ENCODE data around the gene SMLR1.

Gene SMLR1

DNA sequence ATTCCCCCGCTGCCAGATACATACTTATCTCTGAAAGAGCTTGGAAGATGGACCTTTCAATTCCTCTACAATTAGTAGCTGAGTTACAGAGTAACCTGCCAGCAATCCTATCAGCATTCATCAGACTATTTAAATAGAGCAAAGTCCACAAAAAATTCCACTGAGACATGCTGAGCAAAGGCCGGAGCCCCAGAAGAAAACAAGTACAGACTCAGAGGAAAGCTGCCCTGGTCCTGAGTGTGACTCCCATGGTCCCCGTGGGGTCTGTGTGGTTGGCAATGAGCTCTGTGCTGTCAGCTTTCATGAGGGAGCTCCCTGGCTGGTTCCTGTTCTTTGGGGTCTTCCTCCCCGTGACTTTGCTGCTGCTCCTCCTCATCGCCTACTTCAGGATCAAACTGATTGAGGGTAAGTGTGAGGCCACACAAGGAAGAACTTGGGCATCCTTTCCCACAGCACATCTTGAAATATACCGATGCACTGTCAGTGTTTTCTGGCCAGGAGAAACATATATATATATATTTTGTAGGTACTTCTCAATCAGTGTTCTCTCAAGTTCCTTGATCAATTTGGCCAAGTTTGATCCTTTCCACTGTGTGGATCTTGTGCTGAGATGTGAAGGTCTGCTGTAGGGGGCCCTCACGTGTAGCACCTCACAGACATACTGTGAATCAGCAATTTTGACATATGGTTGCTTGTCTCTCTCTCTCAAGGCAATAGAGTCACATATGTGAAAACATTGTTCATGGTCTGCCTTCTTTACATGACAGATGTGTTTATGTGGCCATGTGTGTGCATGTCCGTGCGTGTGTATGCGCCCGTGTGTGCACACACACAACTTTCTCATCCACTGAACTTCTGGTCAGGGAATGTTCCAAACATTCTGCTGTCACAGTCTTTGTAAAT is at the start of gene SMLR1:
Gene SMLR1, plus strand, starts transcription at position 160 of the 903 bp plus-strand sequence. Its CDS starts 8 bp downstream, at position 168.
- no peaks in the 10 kb centered on the region for H3K27me3 ChIP-seq (ENCODE audit: control insufficient read depth, insufficient read depth, low read length)
- no peak within 1 kb of the TSS for H3K27ac ChIP-seq (ENCODE audit: low read length)
- no peak within 1 kb of the TSS for H3K4me3 ChIP-seq (ENCODE audit: low read length)
- H3K4me1 ChIP-seq (ENCODE audit: control insufficient read depth, low read depth, low read length) = peaks cover 11% of the 10 kb centered on the region
- no peaks in the 10 kb centered on the region for H3K9me3 ChIP-seq (ENCODE audit: control insufficient read depth, low read depth, low read length)
- H3K9ac ChIP-seq (ENCODE audit: low read length) = no peak within 1 kb of the TSS
- no peaks in the 10 kb centered on the region for H3K36me3 ChIP-seq (ENCODE audit: control insufficient read depth, low read depth, low read length)

DNA sequence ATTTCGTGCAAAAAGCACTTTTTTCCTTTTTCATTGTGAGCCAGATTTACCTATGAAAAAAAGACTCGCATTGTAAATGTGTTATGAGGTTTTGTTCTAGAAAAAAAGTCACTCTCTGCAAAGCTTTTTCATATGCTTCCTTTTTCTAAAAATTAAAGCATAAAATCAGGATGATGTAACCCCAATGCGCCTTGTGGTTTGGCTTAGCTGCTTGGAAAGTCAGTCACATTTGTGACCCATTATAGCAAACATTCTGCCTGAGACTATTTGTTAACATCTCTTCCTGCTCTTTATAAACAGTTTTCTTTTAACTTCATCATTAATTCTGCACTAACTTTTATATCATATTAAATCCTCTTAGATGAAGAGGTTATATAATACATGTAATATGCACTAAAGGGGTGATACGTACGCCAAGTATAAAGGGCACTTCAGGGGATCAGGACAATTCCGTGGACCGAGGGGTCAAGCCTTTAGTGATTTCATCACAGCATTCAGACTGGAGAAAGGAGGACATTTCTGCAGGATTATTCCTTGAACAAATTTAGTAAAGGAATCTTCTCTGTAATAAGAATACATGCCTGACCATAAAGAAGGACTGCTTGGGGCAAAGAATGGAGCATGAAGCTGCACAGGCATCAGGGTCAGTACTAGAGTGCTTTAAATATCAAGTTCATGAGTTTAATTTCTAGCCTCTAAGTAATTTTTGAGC is 48.1 kb upstream of the SMLR1 start:
- H3K4me1 ChIP-seq (ENCODE audit: control insufficient read depth, low read depth, low read length) = no peaks in the 10 kb centered on the region
- no peaks in the 10 kb centered on the region for H3K36me3 ChIP-seq (ENCODE audit: control insufficient read depth, low read depth, low read length)
- H3K27ac ChIP-seq (ENCODE audit: low read length) = no peak overlapping the region
- no peak overlapping the region for H3K4me3 ChIP-seq (ENCODE audit: low read length)
- no peaks in the 10 kb centered on the region for H3K9me3 ChIP-seq (ENCODE audit: control insufficient read depth, low read depth, low read length)
- H3K27me3 ChIP-seq (ENCODE audit: control insufficient read depth, insufficient read depth, low read length) = no peaks in the 10 kb centered on the region
- no peak overlapping the region for H3K9ac ChIP-seq (ENCODE audit: low read length)

DNA sequence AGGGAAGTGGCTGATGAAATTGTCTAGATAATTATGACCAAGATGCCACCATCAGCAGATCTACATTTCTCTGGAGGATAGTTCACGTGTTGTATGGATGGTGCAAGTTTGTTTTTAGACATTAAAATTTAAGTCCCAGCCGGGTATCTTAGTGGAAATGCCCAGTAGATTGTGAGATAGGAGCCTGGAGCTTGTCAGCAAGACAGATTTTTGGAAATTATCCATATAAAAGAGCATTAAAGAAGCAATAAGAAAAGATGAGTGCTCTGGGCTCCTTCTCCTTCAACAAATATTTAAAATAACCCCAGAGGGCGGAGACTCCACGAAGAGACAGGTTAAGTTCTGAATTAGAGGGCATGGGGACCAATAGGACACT is 47.6 kb upstream of the SMLR1 start:
- Histone ChIP-seq H3K4me1 (ENCODE audit: control insufficient read depth, low read depth, low read length) (no peaks in the 10 kb centered on the region), H3K36me3 (ENCODE audit: control insufficient read depth, low read depth, low read length) (no peaks in the 10 kb centered on the region), H3K4me3 (ENCODE audit: low read length) (no peak overlapping the region), H3K27ac (ENCODE audit: low read length) (no peak overlapping the region), H3K27me3 (ENCODE audit: control insufficient read depth, insufficient read depth, low read length) (no peaks in the 10 kb centered on the region), H3K9me3 (ENCODE audit: control insufficient read depth, low read depth, low read length) (no peaks in the 10 kb centered on the region), H3K9ac (ENCODE audit: low read length) (no peak overlapping the region)

DNA sequence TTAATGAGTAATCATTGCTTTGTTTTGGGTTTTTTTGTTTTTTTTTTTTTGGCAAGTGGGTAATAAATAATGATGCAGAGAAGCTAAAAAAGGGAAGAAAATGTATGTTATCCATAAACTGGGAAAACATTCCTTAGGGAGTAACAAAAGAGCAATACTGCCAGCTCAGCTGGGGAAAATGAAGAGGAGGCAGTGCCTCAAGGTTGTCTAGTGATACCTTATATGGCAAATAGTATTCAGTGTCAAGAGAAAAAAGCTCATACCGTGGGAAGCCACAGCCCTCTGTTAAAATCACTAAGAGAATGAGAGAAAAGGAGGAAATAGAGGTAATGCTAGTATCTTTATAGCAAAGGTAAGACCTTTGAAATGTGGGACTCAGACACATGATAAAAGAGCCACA is 47.1 kb upstream of the SMLR1 start:
- H3K27ac ChIP-seq (ENCODE audit: low read length) = no peak overlapping the region

DNA sequence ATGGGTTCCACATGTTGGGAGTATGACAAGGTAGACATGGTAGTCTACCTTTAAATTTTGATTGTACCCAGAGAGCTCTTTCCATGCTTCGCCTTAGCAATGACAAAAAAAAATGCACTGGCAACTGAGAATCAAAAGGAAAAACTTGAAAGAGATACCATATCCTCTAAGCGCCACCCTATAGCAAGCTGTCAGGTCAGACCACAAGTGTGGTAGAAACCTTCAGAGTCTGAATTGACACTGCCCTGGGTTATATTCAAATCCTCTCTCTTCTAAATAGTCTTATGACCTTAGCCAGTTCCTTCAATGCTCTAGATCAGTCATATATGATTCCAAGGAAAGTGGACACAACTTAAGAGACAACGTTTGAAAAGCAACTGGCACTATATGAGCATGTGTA is 45.6 kb upstream of the SMLR1 start:
- Histone ChIP-seq H3K27ac (ENCODE audit: low read length) (no peak overlapping the region), H3K9ac (ENCODE audit: low read length) (no peak overlapping the region), H3K36me3 (ENCODE audit: control insufficient read depth, low read depth, low read length) (no peaks in the 10 kb centered on the region), H3K4me3 (ENCODE audit: low read length) (no peak overlapping the region), H3K9me3 (ENCODE audit: control insufficient read depth, low read depth, low read length) (no peaks in the 10 kb centered on the region), H3K4me1 (ENCODE audit: control insufficient read depth, low read depth, low read length) (no peaks in the 10 kb centered on the region), H3K27me3 (ENCODE audit: control insufficient read depth, insufficient read depth, low read length) (no peaks in the 10 kb centered on the region)

More for the DNA sequence above, 47.1 kb upstream of the SMLR1 start:
- Histone ChIP-seq H3K4me1 (ENCODE audit: control insufficient read depth, low read depth, low read length) (no peaks in the 10 kb centered on the region), H3K36me3 (ENCODE audit: control insufficient read depth, low read depth, low read length) (no peaks in the 10 kb centered on the region), H3K9ac (ENCODE audit: low read length) (no peak overlapping the region), H3K27me3 (ENCODE audit: control insufficient read depth, insufficient read depth, low read length) (no peaks in the 10 kb centered on the region), H3K9me3 (ENCODE audit: control insufficient read depth, low read depth, low read length) (no peaks in the 10 kb centered on the region), H3K4me3 (ENCODE audit: low read length) (no peak overlapping the region)

DNA sequence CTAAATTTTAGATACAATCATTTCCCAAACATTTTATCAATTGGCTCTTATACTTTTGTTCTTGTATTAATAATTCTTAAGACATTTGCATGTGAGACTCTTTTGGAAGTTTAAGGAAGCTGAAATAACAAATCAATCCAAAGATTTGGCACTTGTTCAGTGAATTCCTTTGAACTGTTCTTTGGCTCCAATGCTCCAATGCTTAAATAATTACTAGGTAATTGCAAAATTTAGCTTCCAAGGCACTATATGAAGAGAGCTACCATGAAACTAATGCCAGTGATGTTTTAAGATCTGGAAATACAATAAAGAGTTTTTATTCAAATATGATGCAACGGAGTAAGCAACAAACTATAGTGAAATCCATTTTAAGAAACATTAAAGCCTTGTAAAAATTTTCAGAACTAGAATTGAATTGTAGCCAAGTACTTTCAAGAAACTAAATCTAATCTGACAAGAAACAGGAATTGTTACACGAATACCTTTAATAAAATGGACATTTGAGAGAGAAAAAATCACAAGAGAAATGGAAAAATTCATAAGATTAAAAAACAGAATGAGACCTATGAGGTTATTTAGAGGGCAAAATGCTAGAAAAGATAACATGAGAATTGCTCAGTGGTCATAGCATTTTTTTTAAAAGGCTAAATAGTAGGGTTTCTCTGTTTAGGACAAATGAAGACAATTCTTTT is 43.6 kb upstream of the SMLR1 start:
- H3K4me1 ChIP-seq (ENCODE audit: control insufficient read depth, low read depth, low read length) = no peaks in the 10 kb centered on the region
- H3K27ac ChIP-seq (ENCODE audit: low read length) = no peak overlapping the region
- no peaks in the 10 kb centered on the region for H3K36me3 ChIP-seq (ENCODE audit: control insufficient read depth, low read depth, low read length)
- H3K9ac ChIP-seq (ENCODE audit: low read length) = no peak overlapping the region
- no peaks in the 10 kb centered on the region for H3K27me3 ChIP-seq (ENCODE audit: control insufficient read depth, insufficient read depth, low read length)
- no peaks in the 10 kb centered on the region for H3K9me3 ChIP-seq (ENCODE audit: control insufficient read depth, low read depth, low read length)
- H3K4me3 ChIP-seq (ENCODE audit: low read length) = no peak overlapping the region

DNA sequence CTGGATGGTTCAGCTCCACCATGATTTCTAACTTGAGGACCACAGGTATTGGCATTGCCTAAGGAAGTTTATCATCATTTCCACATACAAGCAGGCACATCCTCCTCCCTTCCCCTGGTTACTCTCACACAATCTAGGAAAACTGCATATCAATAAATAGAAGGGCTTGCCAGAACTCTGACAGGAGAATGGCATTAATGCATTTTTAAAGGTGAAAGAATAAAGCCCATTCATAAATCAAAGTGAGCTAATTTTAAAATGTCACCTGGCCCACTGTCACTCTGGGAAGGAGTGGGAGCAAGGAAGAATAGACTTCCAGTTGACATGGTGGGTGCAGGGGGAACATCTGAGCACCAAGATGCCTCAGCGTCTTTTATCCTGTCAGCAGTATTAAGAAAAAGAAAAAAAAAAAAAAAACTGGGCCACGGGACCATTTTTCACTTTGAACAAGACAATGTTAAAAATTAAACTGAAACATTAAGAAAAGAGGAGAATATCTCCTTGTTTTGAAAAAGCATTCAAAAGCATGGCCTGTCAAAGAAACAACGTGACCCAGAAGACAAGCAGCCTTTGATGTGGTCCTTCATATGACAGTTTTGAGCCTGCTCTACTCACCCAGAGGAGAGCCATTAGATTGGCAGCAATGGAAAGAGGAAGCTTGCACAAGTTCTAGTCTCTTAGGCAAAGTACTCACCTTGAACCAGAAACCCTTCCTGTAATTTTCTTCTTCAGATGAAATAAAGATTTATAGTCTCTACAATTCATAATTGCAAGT is 39.3 kb upstream of the SMLR1 start:
- Histone ChIP-seq H3K9me3 (ENCODE audit: control insufficient read depth, low read depth, low read length) (no peaks in the 10 kb centered on the region), H3K36me3 (ENCODE audit: control insufficient read depth, low read depth, low read length) (no peaks in the 10 kb centered on the region), H3K9ac (ENCODE audit: low read length) (no peak overlapping the region), H3K27ac (ENCODE audit: low read length) (no peak overlapping the region), H3K27me3 (ENCODE audit: control insufficient read depth, insufficient read depth, low read length) (no peaks in the 10 kb centered on the region), H3K4me3 (ENCODE audit: low read length) (no peak overlapping the region), H3K4me1 (ENCODE audit: control insufficient read depth, low read depth, low read length) (no peaks in the 10 kb centered on the region)

DNA sequence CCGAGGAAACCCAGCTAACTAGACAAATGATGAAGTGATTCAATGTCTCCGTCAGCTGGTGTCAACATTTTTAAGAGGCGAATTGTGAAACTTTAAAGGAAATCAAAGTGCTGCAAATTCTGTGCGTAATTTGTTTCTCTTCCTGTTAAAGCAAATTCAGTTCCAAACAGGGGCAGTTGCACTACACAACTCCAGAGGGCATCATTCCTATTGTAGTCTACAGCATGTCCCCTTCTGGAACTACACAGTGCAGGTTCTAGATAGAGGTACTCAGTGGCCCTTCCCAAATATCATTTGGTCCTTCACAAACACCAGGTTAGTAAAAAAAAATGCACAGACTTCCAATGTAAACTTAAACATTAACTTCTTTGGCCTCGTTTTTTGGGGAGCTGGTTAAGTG is 38.3 kb upstream of the SMLR1 start:
- no peaks in the 10 kb centered on the region for H3K36me3 ChIP-seq (ENCODE audit: control insufficient read depth, low read depth, low read length)
- H3K4me3 ChIP-seq (ENCODE audit: low read length) = no peak overlapping the region
- no peak overlapping the region for H3K9ac ChIP-seq (ENCODE audit: low read length)
- H3K27me3 ChIP-seq (ENCODE audit: control insufficient read depth, insufficient read depth, low read length) = no peaks in the 10 kb centered on the region
- H3K4me1 ChIP-seq (ENCODE audit: control insufficient read depth, low read depth, low read length) = peaks cover under 1% of the 10 kb centered on the region
- H3K27ac ChIP-seq (ENCODE audit: low read length) = no peak overlapping the region
- no peaks in the 10 kb centered on the region for H3K9me3 ChIP-seq (ENCODE audit: control insufficient read depth, low read depth, low read length)

DNA sequence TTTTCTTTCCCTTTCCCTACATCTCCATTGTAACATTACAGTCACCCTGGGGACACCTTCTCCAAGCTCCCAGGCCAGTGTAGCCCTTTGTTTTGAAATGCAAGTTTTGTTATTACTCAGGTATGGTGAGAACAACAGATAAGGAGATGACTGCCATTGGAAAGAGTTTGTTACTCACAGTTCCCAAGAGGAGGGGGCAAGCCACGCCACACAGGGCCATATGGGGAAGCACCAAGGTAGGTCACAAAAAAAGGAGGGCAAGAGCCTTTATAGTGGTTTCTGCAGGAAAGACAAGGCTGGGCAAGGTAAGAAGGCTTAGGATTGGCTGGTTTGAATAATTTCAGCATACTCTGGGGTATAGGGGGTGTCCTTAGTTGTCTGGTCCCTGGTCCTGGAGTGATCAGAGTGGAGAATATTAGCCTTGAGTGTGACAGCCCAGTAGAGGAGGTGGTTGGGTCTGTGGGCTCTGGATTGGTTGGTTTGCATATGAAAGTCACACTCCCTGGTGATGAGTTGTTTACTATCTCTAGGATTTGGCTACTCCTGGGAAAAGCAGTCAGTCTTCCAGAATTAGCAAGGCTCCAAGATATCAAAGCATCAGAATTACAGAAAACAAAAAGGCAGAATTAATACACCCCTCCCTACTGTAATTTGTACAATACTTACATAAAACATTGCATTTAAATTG is 33.1 kb upstream of the SMLR1 start:
- Histone ChIP-seq H3K27me3 (ENCODE audit: control insufficient read depth, insufficient read depth, low read length) (no peaks in the 10 kb centered on the region), H3K27ac (ENCODE audit: low read length) (no peak overlapping the region), H3K9ac (ENCODE audit: low read length) (no peak overlapping the region), H3K4me1 (ENCODE audit: control insufficient read depth, low read depth, low read length) (peaks cover 7% of the 10 kb centered on the region), H3K4me3 (ENCODE audit: low read length) (no peak overlapping the region), H3K36me3 (ENCODE audit: control insufficient read depth, low read depth, low read length) (no peaks in the 10 kb centered on the region), H3K9me3 (ENCODE audit: control insufficient read depth, low read depth, low read length) (no peaks in the 10 kb centered on the region)

DNA sequence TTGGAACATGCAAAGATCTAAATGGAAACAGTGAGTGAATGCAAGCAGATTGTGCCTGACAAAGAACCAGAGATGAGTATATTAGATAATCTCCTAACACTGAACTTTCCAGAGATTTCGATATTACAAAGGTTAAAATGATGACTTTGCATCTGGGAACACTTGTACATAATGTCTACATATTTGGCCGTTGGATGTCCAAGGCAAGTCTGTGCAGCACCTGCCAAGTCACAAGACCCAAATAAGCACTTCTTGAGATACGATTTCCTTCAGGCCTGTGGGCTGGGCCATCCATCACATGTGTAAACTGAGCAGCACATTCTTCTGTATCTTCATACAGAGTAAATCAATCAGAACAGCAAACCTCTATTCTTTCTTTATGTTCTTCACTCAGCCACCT is 32.5 kb upstream of the SMLR1 start:
- H3K9me3 ChIP-seq (ENCODE audit: control insufficient read depth, low read depth, low read length) = no peaks in the 10 kb centered on the region
- no peaks in the 10 kb centered on the region for H3K27me3 ChIP-seq (ENCODE audit: control insufficient read depth, insufficient read depth, low read length)
- no peak overlapping the region for H3K9ac ChIP-seq (ENCODE audit: low read length)
- peaks cover 7% of the 10 kb centered on the region for H3K4me1 ChIP-seq (ENCODE audit: control insufficient read depth, low read depth, low read length)
- no peak overlapping the region for H3K4me3 ChIP-seq (ENCODE audit: low read length)
- H3K27ac ChIP-seq (ENCODE audit: low read length) = no peak overlapping the region
- no peaks in the 10 kb centered on the region for H3K36me3 ChIP-seq (ENCODE audit: control insufficient read depth, low read depth, low read length)

Data from iPS-18a (cell line).